Hypothalamus (tissue), 51 donors: ENCODE measurements around the gene JAK3.
"Not testable (repeated sequence)": the region's sequence is repeated elsewhere in the genome, so short reads cannot be mapped to it uniquely, and the experiment has no call there.

Experiments
- DNase-seq, 51 donors: peaks; one replicate each; lab custom pipeline; 2025; lab: John Stamatoyannopoulos, UW

The JAK3 gene

DNA sequence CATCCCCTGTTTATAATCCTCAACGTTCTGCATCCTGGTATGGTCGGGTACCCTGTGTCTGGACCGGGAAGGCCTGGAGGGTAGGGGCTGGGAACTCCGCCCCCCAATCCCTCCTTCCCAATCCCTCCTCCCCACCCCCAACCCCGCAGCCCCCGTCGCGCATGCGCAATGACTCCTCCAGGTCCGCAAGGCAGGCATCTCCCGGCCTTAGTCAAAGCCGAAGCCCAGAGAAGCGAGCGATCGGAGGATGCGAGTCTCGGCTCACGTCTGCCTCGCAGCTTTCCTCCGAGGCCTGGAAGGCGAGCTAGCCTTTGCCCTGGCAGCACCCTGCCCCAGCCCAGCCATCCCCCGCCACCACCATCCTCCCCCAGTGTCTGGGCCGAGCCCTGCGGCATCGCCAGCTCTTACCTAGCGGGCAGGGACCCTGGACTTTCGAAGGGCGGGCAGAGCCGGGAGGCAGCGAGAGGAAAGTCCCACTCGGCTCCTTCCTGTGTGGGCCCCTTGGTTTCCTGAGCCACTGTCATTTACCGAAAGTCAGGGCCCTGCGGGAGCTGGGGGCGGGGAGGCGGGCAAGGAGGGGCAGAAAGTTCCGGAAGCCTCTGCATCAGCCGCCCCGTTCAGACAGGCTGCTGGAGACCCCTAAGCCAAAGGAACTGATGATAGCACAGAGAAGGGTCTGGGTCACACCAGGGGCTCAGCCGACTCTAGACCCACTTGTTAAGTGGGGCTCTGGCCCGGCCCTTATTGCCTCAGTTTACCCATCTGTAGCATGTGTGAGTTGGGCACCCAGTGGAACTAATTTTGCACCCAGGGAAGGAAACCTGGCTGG is at the start of gene JAK3:
TSS of gene JAK3 (minus strand) at position 445 of the 829 bp plus-strand sequence. CDS start 3,565 bp downstream, outside the sequence.
- DNase-seq, result peak in 41 of 51 donors; percentile 14 to 76 (median 41)

DNA sequence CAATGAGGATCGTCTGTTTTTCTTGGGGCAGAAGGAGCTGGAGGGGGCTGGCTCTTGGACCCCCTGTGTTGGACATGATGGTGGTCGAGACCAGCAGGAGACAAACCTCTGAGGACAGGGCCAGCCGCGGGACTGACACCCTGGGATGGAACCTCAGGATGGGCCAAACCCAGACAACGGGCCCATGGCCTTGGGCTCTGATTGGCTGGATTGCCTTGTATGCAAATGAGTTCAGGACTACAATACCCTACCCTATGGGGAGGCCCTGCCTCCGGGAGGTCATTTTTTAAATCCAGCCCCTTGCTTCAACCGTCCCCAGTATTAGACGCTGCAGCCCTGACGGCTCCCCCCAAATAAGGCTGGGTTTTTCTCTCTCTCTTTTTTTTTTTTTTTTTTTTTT is 46.0 kb upstream of the JAK3 start:
- no peak for DNase-seq

DNA sequence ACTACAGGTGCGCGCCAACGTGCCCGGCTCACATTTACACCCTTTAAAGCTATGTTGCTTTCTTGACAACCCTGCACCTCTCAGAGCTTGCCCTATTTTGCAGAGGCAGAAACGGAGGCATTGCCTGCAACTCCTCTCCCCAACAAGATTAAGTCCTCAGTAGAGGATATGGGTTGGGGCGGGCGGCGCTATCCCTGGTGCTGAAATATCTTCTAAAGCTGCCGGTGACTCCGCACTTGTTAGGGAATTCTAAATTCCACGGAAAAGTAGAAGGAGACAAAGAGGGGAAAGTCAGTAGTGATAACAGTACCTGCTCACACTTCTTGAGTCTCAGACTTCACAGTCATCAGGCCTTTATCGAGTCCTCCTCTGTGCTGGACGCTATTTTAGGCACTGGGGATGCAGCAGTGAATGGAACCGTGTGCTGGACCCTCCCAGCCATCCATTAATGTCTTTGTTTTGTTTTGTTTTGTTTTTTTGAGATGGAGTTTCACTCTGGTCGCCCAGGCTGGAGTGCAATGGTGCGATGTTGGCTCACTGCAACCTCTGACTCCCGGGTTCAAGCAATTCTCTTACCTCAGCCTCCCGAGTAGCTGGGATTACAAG is 41.9 kb upstream of the JAK3 start:
- no peak for DNase-seq

DNA sequence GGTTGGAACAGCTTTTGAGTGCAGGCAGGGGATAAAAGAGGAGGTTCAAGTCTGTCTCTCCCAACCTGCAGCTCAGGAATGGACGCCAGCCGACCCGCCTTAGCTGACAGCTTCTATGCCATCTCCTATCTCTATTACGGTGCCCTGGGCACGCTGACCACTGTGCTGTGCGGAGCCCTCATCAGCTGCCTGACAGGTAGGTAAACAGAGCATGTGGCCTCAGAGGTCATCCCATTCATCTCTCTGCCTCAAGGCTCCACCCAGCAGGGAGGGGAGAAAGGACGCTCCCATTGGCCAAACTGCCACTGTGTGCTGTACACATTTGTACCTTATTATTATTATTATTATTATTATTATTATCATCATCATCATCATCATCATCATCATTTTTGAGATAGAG is 40.5 kb upstream of the JAK3 start:
- DNase-seq, result no peak

DNA sequence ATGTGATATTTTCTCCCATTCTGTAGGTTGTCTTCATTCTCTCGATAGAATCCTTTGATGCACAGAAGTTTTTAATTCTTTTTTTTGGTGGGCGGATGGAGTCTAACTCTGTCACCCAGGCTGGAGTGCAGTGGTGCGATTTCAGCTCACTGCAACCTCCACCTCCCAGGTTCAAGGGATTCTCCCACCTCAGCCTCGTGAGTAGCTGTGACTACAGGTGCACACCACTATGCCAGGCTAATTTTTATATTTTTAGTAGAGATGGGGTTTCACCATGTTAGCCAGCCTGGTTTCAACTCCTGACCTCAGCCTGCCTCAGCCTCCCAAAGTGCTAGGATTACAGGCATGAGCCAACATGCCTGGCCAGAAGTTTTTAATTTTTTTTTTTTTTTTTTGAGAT is 39.4 kb upstream of the JAK3 start:
- DNase-seq, result not testable (repeated sequence)

DNA sequence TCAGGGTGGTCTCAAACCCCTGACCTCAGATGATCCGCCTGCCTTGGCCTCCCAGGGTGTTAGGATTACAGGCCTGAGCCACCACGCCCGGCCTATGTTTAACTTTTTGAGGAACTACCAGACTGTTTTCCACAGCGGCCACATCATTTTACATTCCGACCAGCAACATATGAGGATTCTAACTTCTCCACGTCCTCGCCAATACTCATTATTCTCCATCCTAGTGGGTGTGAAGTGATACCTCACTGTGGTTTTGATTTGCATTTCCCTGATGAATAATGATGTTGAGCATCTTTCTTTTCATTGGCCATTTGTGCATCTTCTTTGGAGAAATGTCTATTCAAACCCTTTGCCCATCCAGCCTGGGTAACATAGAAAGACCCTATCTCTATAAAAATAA is 38.7 kb upstream of the JAK3 start:
- no peak for DNase-seq

DNA sequence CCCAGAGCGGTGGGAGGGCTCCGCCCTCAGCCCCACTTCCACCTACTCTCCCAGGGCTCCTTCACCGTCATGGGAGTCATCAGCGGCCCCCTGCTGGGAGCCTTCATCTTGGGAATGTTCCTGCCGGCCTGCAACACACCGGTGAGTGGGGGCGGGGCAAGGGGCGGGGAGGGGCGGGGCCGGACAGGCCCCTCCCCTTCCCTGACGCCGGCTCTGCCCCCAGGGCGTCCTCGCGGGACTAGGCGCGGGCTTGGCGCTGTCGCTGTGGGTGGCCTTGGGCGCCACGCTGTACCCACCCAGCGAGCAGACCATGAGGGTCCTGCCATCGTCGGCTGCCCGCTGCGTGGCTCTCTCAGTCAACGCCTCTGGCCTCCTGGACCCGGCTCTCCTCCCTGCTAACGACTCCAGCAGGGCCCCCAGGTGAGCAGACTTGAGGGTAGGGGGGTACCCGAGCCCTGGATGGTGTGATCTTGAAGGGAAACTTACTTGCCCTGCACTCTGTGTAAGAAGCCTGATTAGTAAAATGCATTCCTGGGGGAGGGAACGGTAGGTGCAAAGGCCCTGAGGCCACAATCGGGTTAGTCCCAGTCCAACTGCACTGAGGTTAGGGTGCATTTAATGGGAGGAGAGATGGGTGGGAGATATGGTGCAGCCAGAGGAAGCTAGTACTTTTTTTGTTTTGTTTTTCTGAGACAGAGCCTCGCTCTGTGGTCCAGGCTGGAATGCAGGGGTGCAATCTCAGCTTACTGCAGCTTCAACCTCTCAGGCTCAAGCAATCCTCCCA is 36.0 kb upstream of the JAK3 start:
- DNase-seq, result no peak

DNA sequence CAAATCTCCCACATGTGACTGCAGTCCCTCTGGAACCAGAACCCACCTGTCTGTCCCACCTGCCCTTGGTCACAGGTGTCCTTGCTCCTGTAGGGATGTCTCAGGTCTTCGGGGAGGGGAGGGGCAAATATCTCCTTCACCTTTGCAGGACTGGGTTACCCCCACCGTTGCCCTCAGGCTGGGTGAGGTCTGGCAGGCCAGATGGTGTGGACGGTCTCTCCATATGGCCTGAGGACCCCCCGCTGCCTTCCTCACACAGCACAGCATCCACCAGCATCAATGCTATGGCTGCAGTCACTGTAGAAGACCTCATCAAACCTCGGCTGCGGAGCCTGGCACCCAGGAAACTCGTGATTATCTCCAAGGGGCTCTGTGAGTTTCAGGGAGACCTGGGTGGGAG is 33.9 kb upstream of the JAK3 start:
- DNase-seq, result no peak

DNA sequence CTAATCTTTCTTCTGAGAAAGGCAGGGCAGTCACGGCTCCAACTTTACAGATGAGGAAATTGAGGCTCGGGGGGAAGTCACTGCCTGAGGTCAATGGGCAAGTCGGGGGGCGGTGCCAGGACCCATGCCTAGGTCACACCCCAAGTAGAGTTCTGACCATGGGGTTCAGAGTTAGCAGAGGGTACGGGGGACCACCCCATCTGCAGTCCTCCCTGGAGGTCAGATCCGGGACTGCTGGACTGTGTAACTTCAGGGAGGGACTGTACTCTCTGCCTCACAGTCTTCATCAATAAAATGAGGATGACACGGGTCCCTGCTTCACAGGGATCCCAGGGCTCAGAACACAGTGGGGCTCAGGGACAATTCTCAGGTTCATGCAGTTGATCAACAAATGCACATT is 31.7 kb upstream of the JAK3 start:
- no peak for DNase-seq

DNA sequence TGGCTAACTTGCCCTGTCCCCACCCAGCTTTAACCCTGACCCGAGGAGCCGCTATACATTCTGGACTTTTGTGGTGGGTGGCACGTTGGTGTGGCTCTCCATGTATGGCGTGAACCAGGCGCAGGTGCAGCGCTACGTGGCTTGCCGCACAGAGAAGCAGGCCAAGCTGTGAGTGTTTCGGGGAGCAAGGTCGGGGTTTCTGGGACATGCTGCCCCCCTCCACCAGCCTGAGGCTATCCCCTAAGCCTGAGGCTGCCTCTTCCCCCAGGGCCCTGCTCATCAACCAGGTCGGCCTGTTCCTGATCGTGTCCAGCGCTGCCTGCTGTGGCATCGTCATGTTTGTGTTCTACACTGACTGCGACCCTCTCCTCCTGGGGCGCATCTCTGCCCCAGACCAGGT is 29.9 kb upstream of the JAK3 start:
- DNase-seq, result no peak

DNA sequence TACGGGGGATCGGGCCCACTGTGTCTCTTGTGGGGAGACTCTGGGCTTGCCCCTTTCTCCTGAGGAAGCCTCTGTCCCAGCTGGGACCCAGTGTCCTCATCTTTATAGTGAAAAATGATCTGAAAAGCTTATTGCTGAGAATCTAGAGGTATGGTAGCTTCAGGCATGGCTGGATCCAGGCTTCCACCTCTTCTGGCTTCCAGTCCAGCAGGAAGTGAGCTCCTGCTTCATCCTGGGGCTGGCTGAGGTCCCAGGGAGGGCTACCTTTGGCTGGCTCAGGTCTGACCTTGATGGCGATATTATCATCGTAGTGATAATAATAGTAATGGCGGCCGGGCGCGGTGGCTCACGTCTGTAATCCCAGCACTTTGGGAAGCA is 27.0 kb upstream of the JAK3 start:
- DNase-seq, result no peak

DNA sequence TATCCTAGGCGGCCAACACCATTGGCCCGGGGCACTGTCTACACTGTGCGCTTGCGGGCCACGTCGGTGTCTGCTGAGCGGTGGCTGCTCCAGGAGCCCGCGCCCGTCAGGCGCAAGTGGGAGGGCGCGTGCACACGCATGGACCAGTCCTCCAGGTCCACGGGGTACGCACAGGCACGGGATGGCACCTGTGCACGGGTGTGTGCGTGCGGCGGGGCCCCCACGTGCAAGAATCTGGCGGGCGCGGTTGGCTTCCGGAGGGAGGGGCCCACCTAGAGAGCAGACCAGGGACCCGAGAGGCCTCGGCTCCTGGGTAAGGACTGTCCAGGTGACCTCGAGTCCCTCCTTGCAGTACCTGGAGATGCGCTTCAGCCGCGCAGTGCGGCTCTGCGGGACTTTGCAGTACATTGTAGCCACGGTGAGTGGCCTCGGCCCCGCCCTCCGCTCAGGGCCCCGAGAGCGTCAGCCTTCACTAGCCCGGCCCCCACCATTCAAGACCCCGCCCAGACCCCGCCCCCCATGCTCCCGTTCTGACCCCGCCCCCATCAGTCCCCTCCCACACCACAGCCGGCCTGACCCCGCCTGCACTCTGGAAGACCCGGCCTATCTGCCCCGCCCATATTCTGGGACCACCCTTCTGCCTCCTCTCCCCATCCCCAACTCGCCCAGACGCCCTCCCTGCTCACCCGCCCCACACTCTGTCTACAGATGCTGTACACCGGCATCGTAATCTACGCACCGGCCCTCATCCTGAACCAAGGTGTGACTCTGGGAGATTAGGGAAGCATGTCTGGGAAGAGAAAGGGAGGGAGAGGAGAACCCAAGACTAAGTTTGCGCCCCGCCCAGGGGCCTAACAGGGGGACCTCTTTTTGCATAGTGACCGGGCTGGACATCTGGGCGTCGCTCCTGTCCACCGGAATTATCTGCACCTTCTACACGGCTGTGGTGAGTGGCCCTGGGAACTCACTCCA is 26.3 kb upstream of the JAK3 start:
- DNase-seq, result no peak

DNA sequence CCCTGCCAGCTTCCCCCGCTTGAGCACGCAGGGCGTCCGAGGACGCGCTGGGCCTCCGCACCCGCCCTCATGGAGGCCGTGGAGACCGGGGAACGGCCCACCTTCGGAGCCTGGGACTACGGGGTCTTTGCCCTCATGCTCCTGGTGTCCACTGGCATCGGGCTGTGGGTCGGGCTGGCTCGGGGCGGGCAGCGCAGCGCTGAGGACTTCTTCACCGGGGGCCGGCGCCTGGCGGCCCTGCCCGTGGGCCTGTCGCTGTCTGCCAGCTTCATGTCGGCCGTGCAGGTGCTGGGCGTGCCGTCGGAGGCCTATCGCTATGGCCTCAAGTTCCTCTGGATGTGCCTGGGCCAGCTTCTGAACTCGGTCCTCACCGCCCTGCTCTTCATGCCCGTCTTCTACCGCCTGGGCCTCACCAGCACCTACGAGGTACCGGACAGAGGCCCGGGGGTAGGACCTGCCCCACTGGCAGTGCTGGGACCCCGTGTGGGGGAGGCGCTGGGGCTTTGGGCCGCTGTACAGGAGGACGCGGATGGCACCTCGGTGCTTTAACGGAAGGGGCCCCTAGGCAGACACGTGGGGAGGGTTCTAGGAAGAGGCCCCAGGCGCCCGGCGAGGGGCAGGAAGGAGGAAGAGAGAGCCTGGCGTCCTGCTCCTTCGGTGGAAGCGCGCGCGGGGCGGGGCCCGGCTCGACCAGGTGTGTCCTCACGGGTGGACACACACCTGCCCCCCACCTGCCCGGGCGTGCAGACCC is 24.6 kb upstream of the JAK3 start:
- no peak for DNase-seq

DNA sequence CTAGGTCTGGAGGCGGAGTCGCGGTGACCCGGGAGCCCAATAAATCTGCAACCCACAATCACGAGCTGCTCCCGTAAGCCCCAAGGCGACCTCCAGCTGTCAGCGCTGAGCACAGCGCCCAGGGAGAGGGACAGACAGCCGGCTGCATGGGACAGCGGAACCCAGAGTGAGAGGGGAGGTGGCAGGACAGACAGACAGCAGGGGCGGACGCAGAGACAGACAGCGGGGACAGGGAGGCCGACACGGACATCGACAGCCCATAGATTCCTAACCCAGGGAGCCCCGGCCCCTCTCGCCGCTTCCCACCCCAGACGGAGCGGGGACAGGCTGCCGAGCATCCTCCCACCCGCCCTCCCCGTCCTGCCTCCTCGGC is 24.1 kb upstream of the JAK3 start, which contains the start of gene SLC5A5:
TSS of gene SLC5A5 (plus strand) at position 68 of the 373 bp plus-strand sequence. CDS start 375 bp downstream, outside the sequence.
- DNase-seq, result no peak

DNA sequence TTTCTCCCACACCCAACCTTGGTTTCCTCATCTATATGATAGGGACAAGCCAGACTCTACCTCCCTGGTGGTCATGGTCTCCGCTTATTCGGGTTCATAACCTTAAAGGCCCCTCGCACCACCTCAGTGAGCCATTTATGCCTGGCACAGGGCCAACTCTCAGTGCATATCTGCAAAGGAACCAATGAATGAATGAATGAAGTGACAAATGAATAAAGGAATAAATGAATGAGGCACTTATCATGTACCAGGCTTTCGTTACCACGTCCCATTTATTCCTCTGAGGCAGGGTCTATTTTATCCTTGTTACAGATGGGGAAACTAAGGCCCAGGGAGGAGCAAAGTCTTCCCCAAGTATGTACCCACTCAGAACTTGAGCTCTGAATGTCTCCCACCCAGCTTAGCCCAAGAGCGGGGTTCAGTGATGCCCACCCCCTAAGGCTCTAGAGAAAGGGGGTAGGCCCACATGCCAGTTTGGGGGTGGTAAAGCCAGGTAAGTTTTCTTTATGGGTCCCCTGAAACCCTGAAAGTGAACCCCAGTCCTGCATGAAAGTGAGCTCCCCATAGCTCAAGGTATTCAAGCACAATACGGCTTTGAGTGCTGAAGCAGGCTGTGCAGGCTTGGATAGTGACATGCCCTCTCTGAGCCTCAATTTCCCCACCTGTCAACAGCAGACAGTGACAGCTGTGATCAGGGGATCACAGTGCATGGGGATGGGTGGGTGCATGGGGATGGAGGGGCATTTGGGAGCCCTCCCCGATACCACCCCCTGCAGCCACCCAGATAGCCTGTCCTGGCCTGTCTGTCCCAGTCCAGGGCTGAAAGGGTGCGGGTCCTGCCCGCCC is 23.5 kb upstream of the JAK3 start:
- DNase-seq, result no peak

DNA sequence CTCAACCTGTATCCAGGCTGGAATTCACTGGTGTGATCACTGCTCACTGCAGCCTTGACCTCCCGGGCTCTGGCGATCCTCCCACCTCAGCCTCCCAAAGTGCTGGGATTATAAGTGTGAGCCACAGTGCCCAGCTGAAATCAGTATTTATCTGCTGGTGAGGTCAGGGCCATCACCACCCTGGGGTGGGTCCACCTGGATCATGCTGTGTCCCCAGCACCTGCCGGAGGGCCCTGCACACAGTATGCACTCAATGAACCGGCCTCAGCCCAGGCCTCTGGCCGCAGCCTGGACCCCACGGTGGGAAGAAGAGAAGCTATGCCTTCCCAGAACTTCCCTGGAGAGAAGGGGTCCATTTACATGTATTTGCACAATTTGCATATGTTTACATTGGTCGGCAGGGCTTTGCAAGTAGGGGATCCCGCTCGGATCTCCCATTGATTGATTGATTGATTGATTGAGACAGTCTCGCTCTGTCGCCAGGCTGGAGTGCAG is 21.4 kb upstream of the JAK3 start:
- no peak for DNase-seq

DNA sequence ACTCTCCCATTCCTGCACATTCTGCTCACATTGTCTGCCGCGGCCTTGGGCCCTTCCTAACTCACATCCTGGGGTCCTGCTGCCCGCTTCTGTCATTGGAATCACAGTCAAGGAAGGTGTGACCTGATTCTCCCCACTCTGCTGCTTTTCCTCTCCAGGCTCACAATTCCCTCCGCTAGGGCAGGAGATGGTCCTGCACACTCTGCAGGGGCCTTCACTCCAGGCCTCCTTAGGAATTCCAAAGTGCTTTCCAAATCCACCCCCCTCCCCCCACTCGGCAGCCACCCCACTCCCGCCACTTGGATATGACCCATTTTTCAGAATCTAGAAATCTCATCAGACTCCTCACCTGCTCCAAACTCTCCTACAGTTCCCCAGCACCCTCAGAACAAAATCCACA is 20.9 kb upstream of the JAK3 start:
- DNase-seq, result no peak

DNA sequence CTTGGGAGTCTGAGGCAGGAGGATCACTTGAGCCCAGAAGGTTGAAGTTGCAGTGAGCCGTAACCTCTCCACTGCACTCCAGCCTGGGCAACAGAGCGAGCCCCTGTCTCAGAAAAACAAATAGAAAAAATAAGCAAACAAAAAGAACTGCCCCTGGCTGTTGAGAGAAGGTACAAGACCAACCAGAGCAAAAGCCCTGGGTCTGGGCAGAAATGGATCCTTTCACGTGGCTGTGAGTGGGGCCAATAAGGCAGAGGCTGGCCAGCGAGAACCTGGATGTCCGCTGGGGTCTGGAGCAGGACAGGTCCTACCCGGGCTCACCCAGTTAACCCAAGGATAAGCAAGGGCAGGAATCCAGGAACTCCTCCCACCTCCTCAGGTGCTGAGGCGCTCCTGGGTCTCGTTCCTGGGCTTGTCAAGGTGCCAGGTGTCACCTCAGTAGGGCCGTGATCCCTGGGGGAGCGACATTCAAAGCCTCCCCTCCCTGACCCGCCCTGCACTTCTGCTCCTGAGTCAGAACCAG is 19.2 kb upstream of the JAK3 start:
- DNase-seq, result no peak
